MG63 (cell line): ENCODE measurements around the gene TOPBP1. TPM values are rescaled to one million over a fixed set of nuclear protein-coding genes. Genes with fewer than 3 reads are reported as not detected.

Source experiments
- DNase-seq: peaks from one replicate; pipeline ENCODE4 v3.0.0-alpha.2; 2020
- H3K27me3 ChIP-seq: fragments of 250-450 bp; sonication (Bioruptor Pico); 2 replicates; pipeline ENCODE4 v1.5.1; 2020; ENCODE audit warnings: mild to moderate bottlenecking, moderate library complexity
- H3K36me3 ChIP-seq: fragments of 250-450 bp; sonication (Bioruptor Pico); 2 replicates; pipeline ENCODE4 v1.5.1; 2020; ENCODE audit warnings: mild to moderate bottlenecking, moderate library complexity
- H3K4me3 ChIP-seq: fragments of 250-450 bp; sonication (Bioruptor Pico); 2 replicates; pipeline ENCODE4 v1.5.1; 2020; ENCODE audit warnings: mild to moderate bottlenecking, moderate library complexity
- H3K9me3 ChIP-seq: fragments of 250-450 bp; sonication (Bioruptor Pico); 2 replicates; pipeline ENCODE4 v1.5.1; 2020; ENCODE audit warnings: mild to moderate bottlenecking, moderate library complexity
- total RNA-seq: library from RNA; depleted of rRNA; stranded (reverse); fragments of >200 nt; shearing (Covaris generic); gene quantifications from 2 replicates; pipeline ENCODE4 v1.2.3, GENCODE V29; 2014; ENCODE audit warnings: low replicate concordance

TOPBP1 gene
- total RNA-seq, 1 experiment from 2014 or later, result 52.2 TPM

- no peak overlapping the region for H3K4me3 ChIP-seq
- H3K36me3 ChIP-seq, result peaks cover 83% of the 10 kb centered on the region
- no peak for DNase-seq
These were observed 12.2 kb downstream of the TOPBP1 start for GRCh38 chr3:133649486-133650068.

GRCh38 chr3:133644768-133645167 is 17.0 kb downstream of the TOPBP1 start:
- Histone ChIP-seq H3K9me3 (no peaks in the 10 kb centered on the region), H3K36me3 (peaks cover 91% of the 10 kb centered on the region), H3K27me3 (no peaks in the 10 kb centered on the region), H3K4me3 (no peak overlapping the region)
- DNase-seq, result no peak

More at GRCh38 chr3:133649486-133650068, 12.2 kb downstream of the TOPBP1 start:
- H3K27me3 ChIP-seq, result no peaks in the 10 kb centered on the region
- H3K9me3 ChIP-seq, result no peaks in the 10 kb centered on the region

GRCh38 chr3:133643611-133644010 is 18.1 kb downstream of the TOPBP1 start:
- Histone ChIP-seq H3K4me3 (no peak overlapping the region), H3K9me3 (no peaks in the 10 kb centered on the region), H3K27me3 (no peaks in the 10 kb centered on the region), H3K36me3 (peaks cover 93% of the 10 kb centered on the region)
- no peak for DNase-seq

- DNase-seq, result no peak
- H3K27me3 ChIP-seq, result no peaks in the 10 kb centered on the region
- H3K36me3 ChIP-seq, result peaks cover 93% of the 10 kb centered on the region
- H3K4me3 ChIP-seq, result no peak overlapping the region
- H3K9me3 ChIP-seq, result no peaks in the 10 kb centered on the region
These were observed 20.5 kb downstream of the TOPBP1 start for GRCh38 chr3:133641254-133641653.

- no peaks in the 10 kb centered on the region for H3K9me3 ChIP-seq
- H3K4me3 ChIP-seq, result no peak overlapping the region
- DNase-seq, result no peak
- no peaks in the 10 kb centered on the region for H3K27me3 ChIP-seq
- peaks cover 90% of the 10 kb centered on the region for H3K36me3 ChIP-seq
These were observed 28.3 kb downstream of the TOPBP1 start for GRCh38 chr3:133633439-133633838.

GRCh38 chr3:133629146-133629545 is 32.6 kb downstream of the TOPBP1 start:
- Histone ChIP-seq H3K4me3 (no peak overlapping the region), H3K36me3 (peaks cover 91% of the 10 kb centered on the region), H3K9me3 (no peaks in the 10 kb centered on the region), H3K27me3 (no peaks in the 10 kb centered on the region)
- DNase-seq, result no peak

- DNase-seq, result no peak
- Histone ChIP-seq H3K9me3 (no peaks in the 10 kb centered on the region), H3K4me3 (no peak overlapping the region), H3K36me3 (peaks cover 90% of the 10 kb centered on the region), H3K27me3 (no peaks in the 10 kb centered on the region)
These were observed 34.0 kb downstream of the TOPBP1 start for GRCh38 chr3:133627789-133628188.

- no peaks in the 10 kb centered on the region for H3K9me3 ChIP-seq
- H3K36me3 ChIP-seq, result peaks cover 79% of the 10 kb centered on the region
- no peak overlapping the region for H3K4me3 ChIP-seq
- DNase-seq, result no peak
- H3K27me3 ChIP-seq, result no peaks in the 10 kb centered on the region
These were observed 41.5 kb downstream of the TOPBP1 start for GRCh38 chr3:133620066-133620784.

GRCh38 chr3:133611534-133611933 is 50.2 kb downstream of the TOPBP1 start:
- no peak overlapping the region for H3K4me3 ChIP-seq
- H3K27me3 ChIP-seq, result no peaks in the 10 kb centered on the region
- no peak for DNase-seq
- H3K36me3 ChIP-seq, result peaks cover 87% of the 10 kb centered on the region
- no peaks in the 10 kb centered on the region for H3K9me3 ChIP-seq

- DNase-seq, result no peak
- peaks cover 80% of the 10 kb centered on the region for H3K36me3 ChIP-seq
- no peaks in the 10 kb centered on the region for H3K9me3 ChIP-seq
- no peaks in the 10 kb centered on the region for H3K27me3 ChIP-seq
- H3K4me3 ChIP-seq, result no peak overlapping the region
These were observed 51.7 kb downstream of the TOPBP1 start for GRCh38 chr3:133610031-133610430.

- H3K9me3 ChIP-seq, result no peaks in the 10 kb centered on the region
- no peaks in the 10 kb centered on the region for H3K27me3 ChIP-seq
- peaks cover 80% of the 10 kb centered on the region for H3K36me3 ChIP-seq
- no peak overlapping the region for H3K4me3 ChIP-seq
- no peak for DNase-seq
These were observed 53.4 kb downstream of the TOPBP1 start for GRCh38 chr3:133608388-133608787.

- Histone ChIP-seq H3K9me3 (no peaks in the 10 kb centered on the region), H3K27me3 (no peaks in the 10 kb centered on the region), H3K36me3 (peaks cover 76% of the 10 kb centered on the region), H3K4me3 (no peak overlapping the region)
- DNase-seq, result no peak
These were observed 53.9 kb downstream of the TOPBP1 start for GRCh38 chr3:133607816-133608215.

- H3K9me3 ChIP-seq, result no peaks in the 10 kb centered on the region
- H3K27me3 ChIP-seq, result no peaks in the 10 kb centered on the region
- H3K4me3 ChIP-seq, result no peak overlapping the region
- DNase-seq, result no peak
- H3K36me3 ChIP-seq, result peaks cover 76% of the 10 kb centered on the region
These were observed 54.8 kb downstream of the TOPBP1 start for GRCh38 chr3:133606902-133607301.

- Histone ChIP-seq H3K36me3 (peaks cover 78% of the 10 kb centered on the region), H3K9me3 (no peaks in the 10 kb centered on the region), H3K4me3 (no peak overlapping the region), H3K27me3 (no peaks in the 10 kb centered on the region)
- DNase-seq, result no peak
These were observed 55.4 kb downstream of the TOPBP1 start for GRCh38 chr3:133606342-133606741.

- no peak for DNase-seq
- no peaks in the 10 kb centered on the region for H3K27me3 ChIP-seq
- H3K36me3 ChIP-seq, result peaks cover 58% of the 10 kb centered on the region
- H3K9me3 ChIP-seq, result no peaks in the 10 kb centered on the region
- H3K4me3 ChIP-seq, result no peak overlapping the region
These were observed 61.1 kb downstream of the TOPBP1 start for GRCh38 chr3:133600572-133601081.

- no peak for DNase-seq
- no peaks in the 10 kb centered on the region for H3K9me3 ChIP-seq
- no peaks in the 10 kb centered on the region for H3K27me3 ChIP-seq
- H3K4me3 ChIP-seq, result no peak overlapping the region
- peaks cover 48% of the 10 kb centered on the region for H3K36me3 ChIP-seq
These were observed 62.5 kb downstream of the TOPBP1 start for GRCh38 chr3:133599280-133599679.

GRCh38 chr3:133598405-133598804 is 63.3 kb downstream of the TOPBP1 start:
- H3K36me3 ChIP-seq, result peaks cover 42% of the 10 kb centered on the region
- no peak overlapping the region for H3K4me3 ChIP-seq
- no peak for DNase-seq
- H3K27me3 ChIP-seq, result no peaks in the 10 kb centered on the region
- H3K9me3 ChIP-seq, result no peaks in the 10 kb centered on the region

- peak; percentile 41 for DNase-seq
- Histone ChIP-seq H3K36me3 (peaks cover 26% of the 10 kb centered on the region), H3K27me3 (no peaks in the 10 kb centered on the region), H3K9me3 (no peaks in the 10 kb centered on the region), H3K4me3 (no peak overlapping the region)
These were observed 66.4 kb downstream of the TOPBP1 start for GRCh38 chr3:133595341-133595740.
